MCF 10A (cell line): ENCODE data around the gene ABLIM3. TPM values are rescaled to one million over a fixed set of nuclear protein-coding genes. Genes with fewer than 3 reads are reported as not detected.
A peak's percentile ranks its signal among the peaks of the same experiment; 100 is the strongest.

Source experiments
- BruUV-seq: library from RNA; stranded (reverse); fragments of 400-500 nt; replicated peaks from 2 replicates; lab custom pipeline; 2021; lab: Mats Ljungman, UMichigan
- CTCF ChIA-PET: fragments of 300-600 bp; sonication (Branson Sonifier 250); formaldehyde crosslinking; extraction: SDS; loops from one replicate; lab custom pipeline; 2021; ENCODE audit warnings: antibody characterized with exemption, inconsistent platforms; lab: Yijun Ruan, JAX
- POLR2A ChIA-PET: fragments of 300-600, 350-650 bp; sonication (Branson Sonifier 250); formaldehyde crosslinking; extraction: SDS; loops from one replicate; lab custom pipeline; 2020; ENCODE audit warnings: antibody characterized with exemption, inconsistent platforms; lab: Yijun Ruan, JAX
- DNase-seq: peaks from one replicate; pipeline ENCODE4 v3.0.0-alpha.2; 2018; ENCODE audit not compliant: unreplicated experiment
- H3K27ac Mint-ChIP-seq: one replicate; pipeline ENCODE4 v1.8.0; 2022; ENCODE audit warnings: mild to moderate bottlenecking, low read depth, mixed read lengths; ENCODE audit not compliant: unreplicated experiment
- H3K27me3 Mint-ChIP-seq: one replicate; pipeline ENCODE4 v1.8.0; 2022; ENCODE audit warnings: mixed read lengths; ENCODE audit not compliant: insufficient read depth, unreplicated experiment
- H3K36me3 Mint-ChIP-seq: one replicate; pipeline ENCODE4 v1.8.0; 2022; ENCODE audit warnings: mild to moderate bottlenecking, moderate library complexity, mixed read lengths; ENCODE audit not compliant: insufficient read depth, unreplicated experiment
- H3K4me1 Mint-ChIP-seq: one replicate; pipeline ENCODE4 v1.8.0; 2022; ENCODE audit warnings: mixed read lengths; ENCODE audit not compliant: insufficient read depth, unreplicated experiment
- H3K4me3 Mint-ChIP-seq: one replicate; pipeline ENCODE4 v1.8.0; 2022; ENCODE audit warnings: mild to moderate bottlenecking, moderate library complexity, mixed read lengths; ENCODE audit not compliant: unreplicated experiment
- H3K9me3 Mint-ChIP-seq: one replicate; pipeline ENCODE4 v1.8.0; 2022; ENCODE audit warnings: mixed read lengths; ENCODE audit not compliant: unreplicated experiment
- CTCF ChIP-seq: fragments of 200-600 bp; IDR thresholded peaks from one replicate; pipeline ENCODE4 v1.8.0; 2022; ENCODE audit warnings: antibody characterized with exemption, mild to moderate bottlenecking; ENCODE audit not compliant: unreplicated experiment
- intact Hi-C: fragments of 100-400 bp; cut with micrococcal nuclease; formaldehyde crosslinking; loops from 2 replicates; pipeline ENCODE4 v1.14.1; 2022
- total RNA-seq: library from RNA; stranded (reverse); gene quantifications from 2 replicates; pipeline ENCODE4 v1.2.3, GENCODE V29; 2022

The ABLIM3 gene
- total RNA-seq, 1 experiment from 2014 or later = 168 TPM

GRCh38 chr5:149150457-149150856, 9.2 kb downstream of the ABLIM3 start:
- Mint-ChIP-seq H3K9me3 (no peaks in the 10 kb centered on the region), H3K36me3 (no peaks in the 10 kb centered on the region), H3K4me3 (no peak overlapping the region), H3K27ac (no peak overlapping the region), H3K4me1 (peaks cover 46% of the 10 kb centered on the region), H3K27me3 (no peaks in the 10 kb centered on the region)
- no TSS peak for BruUV-seq
- CTCF ChIA-PET = interaction anchor here (0.6 to 6.7 kb wide), 5 partner anchors 8 to 38 kb away, joined by 3 to 93 read pairs (median 14); partner anchors contain the start of gene ABLIM3
- POLR2A ChIA-PET = interaction anchor here (1.3 to 7.2 kb wide), 3 partner anchors 9 to 25 kb away, joined by 3 to 71 read pairs (median 5); partner anchors contain the start of gene ABLIM3
- intact Hi-C loops = no loop called here
- no peak for TF ChIP-seq CTCF
- DNase-seq = no peak

- POLR2A ChIA-PET = interaction anchor here (0.6 to 7.2 kb wide), 5 partner anchors 9 to 401 kb away, joined by 3 to 100 read pairs (median 3); partner anchors contain the start of gene ABLIM3
These were observed 10.4 kb downstream of the ABLIM3 start for GRCh38 chr5:149151717-149152116.

GRCh38 chr5:149152317-149152746, 11.0 kb downstream of the ABLIM3 start:
- CTCF ChIA-PET = interaction anchor here (0.7 to 6.7 kb wide), 11 partner anchors 9 to 586 kb away, joined by 3 to 93 read pairs (median 5); partner anchors contain the start of gene ABLIM3
- Mint-ChIP-seq H3K4me3 (no peak overlapping the region), H3K4me1 (peaks cover 53% of the 10 kb centered on the region), H3K36me3 (no peaks in the 10 kb centered on the region), H3K27ac (peak overlapping the region; percentile 81), H3K27me3 (no peaks in the 10 kb centered on the region), H3K9me3 (no peaks in the 10 kb centered on the region)
- POLR2A ChIA-PET = interaction anchor here (0.6 to 7.2 kb wide), 5 partner anchors 9 to 400 kb away, joined by 3 to 100 read pairs (median 3); partner anchors contain the start of gene ABLIM3
- BruUV-seq = no TSS peak
- intact Hi-C loops = loop anchor here (1.0 kb wide), 1 partner anchor 11 kb away; the partner anchor contains the start of gene ABLIM3
- TF ChIP-seq CTCF = no peak
- no peak for DNase-seq

More at GRCh38 chr5:149151717-149152116, 10.4 kb downstream of the ABLIM3 start:
- H3K9me3 Mint-ChIP-seq = no peaks in the 10 kb centered on the region
- H3K36me3 Mint-ChIP-seq = no peaks in the 10 kb centered on the region
- no peak overlapping the region for H3K4me3 Mint-ChIP-seq
- H3K4me1 Mint-ChIP-seq = peaks cover 52% of the 10 kb centered on the region
- TF ChIP-seq CTCF = peak; percentile 31
- peak overlapping the region; percentile 81 for H3K27ac Mint-ChIP-seq
- no TSS peak for BruUV-seq
- intact Hi-C loops = loop anchor here (1.0 kb wide), 2 partner anchors 10 to 21 kb away; partner anchors contain the start of gene ABLIM3
- peak; percentile 72 for DNase-seq
- H3K27me3 Mint-ChIP-seq = no peaks in the 10 kb centered on the region
- CTCF ChIA-PET = interaction anchor here (0.7 to 6.7 kb wide), 10 partner anchors 9 to 419 kb away, joined by 3 to 93 read pairs (median 5); partner anchors contain the start of gene ABLIM3

- Mint-ChIP-seq H3K9me3 (no peaks in the 10 kb centered on the region), H3K36me3 (no peaks in the 10 kb centered on the region), H3K4me3 (no peak overlapping the region), H3K27ac (peak overlapping the region; percentile 81), H3K27me3 (no peaks in the 10 kb centered on the region), H3K4me1 (peaks cover 59% of the 10 kb centered on the region)
- DNase-seq = no peak
- ChIA-PET CTCF (interaction anchor here (0.6 to 6.7 kb wide), 14 partner anchors 8 to 585 kb away, joined by 3 to 93 read pairs (median 4); partner anchors contain the start of gene ABLIM3), POLR2A (interaction anchor here (0.6 to 7.2 kb wide), 9 partner anchors 10 to 700 kb away, joined by 3 to 100 read pairs (median 4); partner anchors contain the start of genes ABLIM3 and PCYOX1L)
- no peak for TF ChIP-seq CTCF
- TSS peak; percentile 86 for BruUV-seq
- intact Hi-C loops = no loop called here
These were observed 12.0 kb downstream of the ABLIM3 start for GRCh38 chr5:149153193-149153750.
